Esophagus muscularis mucosa (tissue), 3 donors: ENCODE measurements around the gene SLC2A13.

Experiments
- EP300 ChIP-seq: sonication (generic); formaldehyde crosslinking; IDR thresholded peaks from one replicate; pipeline ENCODE4 v1.6.1; 2017; ENCODE audit warnings: antibody characterized with exemption
- TF ChIP-seq, protein P1 (sequence below), 3 experiments: fragments of 200-600 bp in 2 of 3; fragments of 450-650 bp in 1 of 3; sonication (generic) in 2 of 3; IDR thresholded peaks; one replicate each; pipeline ENCODE4 v1.5.1; 2017 to 2019; ENCODE audit warnings: antibody characterized with exemption in 3 of 3, mild to moderate bottlenecking in 2 of 3, moderate library complexity in 1 of 3

DNA sequence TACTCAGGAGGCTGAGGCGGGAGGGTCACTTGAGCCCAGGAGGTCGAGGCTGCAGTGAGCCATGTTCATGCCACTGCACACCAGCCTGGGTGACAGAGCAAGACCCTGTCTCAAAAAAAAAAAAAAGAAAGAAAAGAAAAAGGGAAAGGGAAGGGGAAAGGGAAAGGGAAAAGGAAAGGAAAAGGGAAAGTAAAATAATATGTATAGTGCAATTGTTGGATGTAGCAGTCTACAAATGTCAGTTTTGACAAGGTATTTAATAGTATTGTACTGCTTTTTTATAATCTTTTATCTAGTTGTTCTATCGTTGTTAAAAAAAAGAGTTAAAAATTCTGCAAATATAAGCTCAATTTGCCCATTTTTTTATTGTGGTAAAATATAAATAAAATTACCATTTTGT lies 67.3 kb downstream of the SLC2A13 start:
- TF ChIP-seq, protein P1, sequence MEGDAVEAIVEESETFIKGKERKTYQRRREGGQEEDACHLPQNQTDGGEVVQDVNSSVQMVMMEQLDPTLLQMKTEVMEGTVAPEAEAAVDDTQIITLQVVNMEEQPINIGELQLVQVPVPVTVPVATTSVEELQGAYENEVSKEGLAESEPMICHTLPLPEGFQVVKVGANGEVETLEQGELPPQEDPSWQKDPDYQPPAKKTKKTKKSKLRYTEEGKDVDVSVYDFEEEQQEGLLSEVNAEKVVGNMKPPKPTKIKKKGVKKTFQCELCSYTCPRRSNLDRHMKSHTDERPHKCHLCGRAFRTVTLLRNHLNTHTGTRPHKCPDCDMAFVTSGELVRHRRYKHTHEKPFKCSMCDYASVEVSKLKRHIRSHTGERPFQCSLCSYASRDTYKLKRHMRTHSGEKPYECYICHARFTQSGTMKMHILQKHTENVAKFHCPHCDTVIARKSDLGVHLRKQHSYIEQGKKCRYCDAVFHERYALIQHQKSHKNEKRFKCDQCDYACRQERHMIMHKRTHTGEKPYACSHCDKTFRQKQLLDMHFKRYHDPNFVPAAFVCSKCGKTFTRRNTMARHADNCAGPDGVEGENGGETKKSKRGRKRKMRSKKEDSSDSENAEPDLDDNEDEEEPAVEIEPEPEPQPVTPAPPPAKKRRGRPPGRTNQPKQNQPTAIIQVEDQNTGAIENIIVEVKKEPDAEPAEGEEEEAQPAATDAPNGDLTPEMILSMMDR (IDR thresholded peaks at IDR 0.05) = no peak
- no peak for TF ChIP-seq EP300
